HG03196 (cell line): ENCODE measurements around the gene TGFBR3.

ENCODE experiments used
- ATAC-seq: cut with Tn5 transposase; IDR thresholded peaks from one replicate; pipeline ENCODE4 v1.9.1; 2021; ENCODE audit not compliant: unreplicated experiment

The TGFBR3 gene

DNA sequence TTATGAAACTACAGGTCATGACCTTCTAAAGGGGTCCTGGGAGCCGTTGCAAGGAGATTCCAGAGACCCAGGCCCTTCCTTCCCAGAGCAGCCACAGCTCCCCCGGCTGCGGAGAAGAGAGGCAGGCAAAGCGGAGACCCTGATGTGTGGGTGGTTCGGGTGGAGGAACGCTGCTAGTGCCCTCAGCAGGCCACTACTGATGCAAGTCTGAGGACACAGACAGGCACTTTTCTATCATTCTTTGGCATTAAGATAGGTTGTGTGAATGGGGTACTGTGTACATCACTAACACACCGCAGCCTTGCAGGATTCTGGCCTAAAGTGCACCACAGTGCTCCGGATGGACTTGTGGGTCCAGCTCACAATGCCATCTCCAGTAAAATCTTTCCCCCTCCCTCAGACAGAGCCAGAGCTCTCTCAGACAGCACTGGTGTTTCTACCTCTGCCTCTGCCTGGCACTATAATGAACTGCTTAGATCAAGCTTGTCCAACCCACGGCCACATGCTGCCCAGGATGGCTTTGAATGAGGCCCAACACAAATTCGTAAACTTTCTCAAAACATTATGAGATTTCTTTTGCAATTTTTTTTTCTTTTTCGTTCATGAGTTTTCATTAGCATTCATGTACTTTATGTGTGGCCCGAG is 121.4 kb downstream of the TGFBR3 start:
- no peak for ATAC-seq

- ATAC-seq, result no peak
Observed at GRCh38 chr1:91763252-91763651, 122.7 kb downstream of the TGFBR3 start.

DNA sequence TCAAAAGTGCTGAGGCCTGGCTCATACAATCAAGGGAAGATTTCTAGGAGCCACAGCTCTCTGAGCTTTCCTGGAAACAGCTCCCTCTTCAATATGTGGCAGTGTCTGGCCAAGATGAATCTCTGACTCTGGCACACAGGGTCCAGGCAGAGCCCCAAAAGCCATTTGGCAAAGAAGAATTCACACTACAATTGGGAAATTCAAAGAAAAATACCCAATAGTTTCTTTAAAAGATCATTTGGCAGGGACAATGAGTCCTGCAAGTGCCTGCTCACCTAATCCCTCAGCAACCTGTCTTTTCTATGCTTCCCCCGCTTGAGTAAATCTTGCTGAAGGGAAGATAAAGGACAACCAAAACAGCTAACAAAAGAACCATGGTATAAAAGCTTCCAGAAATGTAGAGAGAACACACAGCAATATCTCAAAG is 124.6 kb downstream of the TGFBR3 start:
- ATAC-seq, result no peak

GRCh38 chr1:91760512-91760911 is 125.4 kb downstream of the TGFBR3 start:
- ATAC-seq, result no peak

GRCh38 chr1:91759076-91759475 is 126.9 kb downstream of the TGFBR3 start:
- no peak for ATAC-seq

DNA sequence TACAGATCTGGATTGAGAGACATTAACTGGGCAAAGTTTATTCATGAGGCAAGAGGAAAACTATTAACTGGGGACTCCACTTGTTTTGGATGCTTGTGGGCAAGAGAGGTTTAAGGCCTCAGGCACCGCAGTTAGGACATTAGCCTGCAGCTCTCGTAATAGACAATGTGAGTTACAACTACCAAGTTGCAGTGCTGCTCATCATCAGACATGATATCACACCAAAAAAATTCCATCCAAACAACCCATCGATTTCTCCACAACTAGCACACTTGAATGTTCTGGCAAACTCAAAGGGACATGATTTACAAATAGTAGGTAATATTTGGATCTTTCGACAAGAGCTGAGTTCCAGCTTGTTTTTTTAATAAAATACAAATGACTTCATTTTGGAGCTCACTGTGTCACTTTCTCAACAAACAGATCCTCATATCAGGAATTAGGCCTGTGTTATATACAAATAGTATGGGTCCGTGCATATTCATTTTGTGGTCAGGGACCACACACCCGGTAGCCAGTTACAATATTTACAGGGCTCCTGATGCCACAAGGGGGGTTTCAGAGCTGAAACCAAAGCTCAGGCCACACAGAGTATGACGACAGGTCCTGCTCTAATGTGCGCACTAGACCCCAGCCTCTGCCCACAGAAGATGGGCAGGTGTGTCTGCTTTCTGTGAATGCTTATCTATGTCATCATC is 128.0 kb downstream of the TGFBR3 start:
- no peak for ATAC-seq

GRCh38 chr1:91755702-91756287 is 130.2 kb downstream of the TGFBR3 start:
- no peak for ATAC-seq

- ATAC-seq, result no peak
Observed at GRCh38 chr1:91754816-91755580, 131.0 kb downstream of the TGFBR3 start.

DNA sequence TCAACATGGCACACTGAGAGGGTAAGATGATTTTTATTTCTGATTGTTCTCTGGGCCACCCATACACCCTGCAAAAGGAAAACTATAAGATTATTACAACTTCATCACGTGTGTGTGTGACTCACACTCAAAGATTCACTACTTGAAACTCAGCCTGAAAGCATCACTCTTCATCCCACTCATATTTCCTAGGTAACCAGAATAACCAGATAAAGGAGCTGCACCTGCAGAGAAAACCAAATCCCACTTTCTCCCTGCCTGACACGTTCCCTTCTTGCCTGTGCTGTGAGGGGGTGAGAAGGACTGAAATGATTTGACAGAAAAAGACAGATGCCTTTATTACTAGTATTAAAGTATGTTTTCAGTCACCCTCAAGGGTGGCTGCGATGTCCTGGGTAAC is 131.6 kb downstream of the TGFBR3 start:
- ATAC-seq, result no peak

DNA sequence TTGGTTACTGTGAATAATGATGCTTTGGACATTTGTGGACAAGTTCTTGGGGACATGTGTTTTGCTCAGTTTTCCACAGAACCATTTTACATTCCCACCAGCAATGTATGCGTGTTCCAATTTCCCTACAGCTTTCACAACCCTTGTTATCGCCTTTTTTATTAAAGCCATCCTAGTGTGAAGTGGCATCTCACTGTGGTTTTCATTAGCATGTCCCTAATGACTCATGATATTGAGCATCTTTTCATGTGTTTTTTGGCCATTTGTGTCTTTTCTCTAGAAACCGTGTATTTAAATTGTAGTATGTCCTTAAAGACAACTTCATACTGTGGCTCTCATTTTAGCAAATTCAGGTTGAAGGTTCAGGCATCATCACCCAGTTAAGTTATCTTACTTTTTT is 132.1 kb downstream of the TGFBR3 start:
- no peak for ATAC-seq

GRCh38 chr1:91752324-91752723 is 133.6 kb downstream of the TGFBR3 start:
- peak; percentile 53 for ATAC-seq

DNA sequence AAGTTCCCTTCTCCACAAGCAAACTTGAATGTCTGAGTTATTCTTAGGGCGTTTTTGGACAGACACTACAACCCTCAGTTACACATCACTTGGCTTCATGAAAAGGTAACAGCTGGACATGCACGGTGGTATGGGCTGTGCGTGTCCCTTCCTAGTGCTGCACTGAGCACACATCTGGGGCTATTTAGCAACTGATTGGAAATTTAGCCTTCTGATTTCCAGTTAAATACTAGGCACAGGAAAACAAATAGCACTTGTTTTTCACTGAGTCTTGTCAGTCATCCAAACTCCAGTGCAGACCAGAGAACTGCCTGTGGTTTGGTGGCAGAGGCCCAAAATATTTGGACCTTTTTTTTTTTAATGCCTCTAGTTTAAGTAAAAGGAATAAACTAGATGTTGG is 134.7 kb downstream of the TGFBR3 start:
- no peak for ATAC-seq

DNA sequence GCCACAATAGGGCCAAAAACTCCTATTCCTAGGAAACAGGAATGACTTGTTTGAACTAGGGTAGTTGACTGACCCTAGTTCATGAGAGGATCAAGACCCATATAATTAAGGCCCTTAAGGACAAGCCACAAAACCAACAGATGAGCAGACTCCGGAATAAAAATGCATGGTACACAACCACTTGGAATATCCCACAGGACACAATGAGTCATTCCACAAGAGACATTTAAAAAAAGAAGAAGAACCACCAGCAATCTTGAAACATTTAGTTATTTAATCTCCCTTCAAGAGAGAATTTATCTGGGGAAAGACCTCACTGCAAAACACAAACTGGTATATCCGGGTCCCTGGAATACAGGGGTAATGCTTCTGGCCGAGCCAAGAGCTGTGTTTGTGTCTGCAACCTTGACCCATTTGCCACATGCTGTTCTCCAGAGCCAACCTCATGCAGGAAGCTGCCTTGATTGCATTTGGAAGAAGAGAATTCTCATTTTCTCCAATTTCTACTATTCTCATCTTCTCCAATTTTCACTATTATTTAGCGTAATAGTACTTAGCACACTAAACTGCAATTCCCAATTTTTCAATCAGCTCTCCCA is 135.5 kb downstream of the TGFBR3 start:
- ATAC-seq, result no peak

DNA sequence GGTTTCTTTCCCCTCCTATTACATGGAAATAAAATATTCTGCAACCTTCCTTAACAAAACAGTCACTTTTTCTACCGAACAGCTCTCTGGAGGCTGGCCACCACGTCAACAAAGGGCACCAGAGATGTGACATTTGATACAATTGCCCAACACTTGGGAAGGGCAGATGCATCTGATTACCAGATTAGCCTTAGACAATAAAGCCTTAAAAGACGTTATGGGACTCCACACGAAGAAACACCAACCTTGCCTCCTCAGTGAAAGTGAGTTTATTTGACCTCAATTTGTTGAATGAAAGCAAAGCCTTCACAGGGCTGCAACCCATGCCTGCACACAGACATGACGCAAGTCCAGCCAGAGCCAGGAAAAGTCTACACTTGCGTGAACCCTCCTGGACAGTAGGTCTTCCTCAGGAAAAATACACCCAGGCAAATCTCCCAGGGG is 136.1 kb downstream of the TGFBR3 start:
- ATAC-seq, result no peak

DNA sequence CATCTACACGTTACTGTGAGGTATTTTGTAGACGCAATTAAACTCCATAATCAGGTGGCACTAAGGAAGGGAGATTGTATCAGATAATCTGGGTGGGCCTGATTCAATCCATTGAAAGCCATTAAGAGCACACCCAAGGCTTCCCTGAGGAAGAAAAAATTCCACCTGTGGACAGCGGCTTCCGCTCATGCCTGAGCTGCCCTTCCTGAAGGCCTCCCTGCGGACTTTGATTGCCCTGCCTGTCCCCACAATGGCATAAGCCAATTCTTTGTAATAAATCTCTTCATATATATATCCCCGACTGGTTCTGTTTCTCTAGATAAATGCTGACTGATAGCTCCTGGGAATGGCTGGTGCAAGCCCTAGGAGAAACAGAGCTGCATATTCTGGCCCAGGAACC is 138.3 kb downstream of the TGFBR3 start:
- ATAC-seq, result no peak

GRCh38 chr1:91746728-91747338 is 139.1 kb downstream of the TGFBR3 start:
- ATAC-seq, result no peak

DNA sequence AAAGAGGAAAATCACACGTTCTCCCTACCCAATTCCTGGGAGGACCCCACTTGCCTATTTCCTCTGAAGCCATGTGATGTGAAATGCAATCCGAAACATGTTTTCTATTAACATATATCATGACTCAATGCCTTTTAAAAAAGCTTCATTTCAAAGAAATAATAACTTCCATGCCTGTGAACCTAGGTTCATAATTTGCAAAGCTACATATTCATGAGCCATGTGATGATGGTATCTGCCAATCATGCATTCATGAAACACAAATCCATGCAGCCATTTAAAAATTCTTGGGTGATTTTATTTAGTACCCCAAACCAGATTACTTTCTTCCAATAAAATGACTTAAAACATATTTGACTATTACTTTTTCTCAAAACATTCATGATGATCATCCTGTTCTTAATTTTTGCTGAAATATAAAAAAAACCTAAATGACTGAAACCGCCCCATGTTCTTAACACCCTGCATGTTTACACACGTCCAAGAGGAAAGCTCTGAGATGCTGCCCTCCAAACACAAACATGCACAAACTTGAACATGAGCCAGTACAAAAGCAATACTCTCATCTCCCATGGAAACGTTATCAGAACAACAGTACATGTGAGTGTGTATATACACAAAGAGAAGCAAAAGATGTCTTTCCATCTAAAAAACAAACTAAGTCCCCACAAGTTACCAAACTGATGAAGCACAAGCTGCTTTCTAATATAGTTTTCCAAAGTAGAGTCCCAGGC is 140.1 kb downstream of the TGFBR3 start:
- ATAC-seq, result no peak

GRCh38 chr1:91744953-91745639 is 140.9 kb downstream of the TGFBR3 start:
- ATAC-seq, result no peak

GRCh38 chr1:91742848-91743292 is 143.1 kb downstream of the TGFBR3 start:
- no peak for ATAC-seq
